ENCODE results near the gene HIGD1B. TPM values are rescaled to one million over a fixed set of nuclear protein-coding genes. Genes with fewer than 3 reads are reported as not detected.
A peak's percentile ranks its signal among the peaks of the same experiment; 100 is the strongest.
"Not testable (repeated sequence)": the region's sequence is repeated elsewhere in the genome, so short reads cannot be mapped to it uniquely, and the experiment has no call there.

HIGD1B gene
- 1 to 10 TPM in 1 of 2 donors, not detected in 1; 1.3 TPM for total RNA-seq
- long read RNA-seq, partial matches to known transcripts = 0 of 2 reads
- long read RNA-seq, other reads (novel, unspliced or antisense) = 1 of 2 reads

GRCh38 chr17:44847586-44847985 lies at the start of gene HIGD1B:
Gene HIGD1B, plus strand, starts transcription at chr17:44847883. Its CDS starts 270 bp downstream, at chr17:44848153.
- DNase-seq (no peak), ATAC-seq (no peak)
- intact Hi-C loops (cut with DNase I, micrococcal nuclease) = no loop called here

- no peak for ATAC-seq
- no peak for DNase-seq
- intact Hi-C loops (cut with DNase I, micrococcal nuclease) = no loop called here
Measured at GRCh38 chr17:44798356-44798755, 49.3 kb upstream of the HIGD1B start.

- DNase-seq (no peak), ATAC-seq (no peak)
- intact Hi-C loops (cut with DNase I, micrococcal nuclease) = no loop called here
Measured at GRCh38 chr17:44801880-44802279, 45.8 kb upstream of the HIGD1B start.

- intact Hi-C loops (cut with DNase I, micrococcal nuclease) = no loop called here
- peak in 1 of 2 donors; percentile 72 for DNase-seq
- ATAC-seq = no peak
Measured at GRCh38 chr17:44804302-44805089, 43.2 kb upstream of the HIGD1B start.

GRCh38 chr17:44807093-44807816 lies 40.4 kb upstream of the HIGD1B start:
- intact Hi-C loops (cut with DNase I, micrococcal nuclease) = no loop called here
- no peak for DNase-seq
- ATAC-seq = no peak

GRCh38 chr17:44807817-44808155 lies 39.9 kb upstream of the HIGD1B start:
- no peak for DNase-seq
- intact Hi-C loops (cut with DNase I, micrococcal nuclease) = no loop called here
- no peak for ATAC-seq

GRCh38 chr17:44808156-44808555 lies 39.5 kb upstream of the HIGD1B start:
- ATAC-seq (no peak), DNase-seq (no peak)
- intact Hi-C loops (cut with DNase I, micrococcal nuclease) = no loop called here

GRCh38 chr17:44808656-44809388 lies 38.9 kb upstream of the HIGD1B start:
- DNase-seq; ATAC-seq; intact Hi-C loops (cut with DNase I, micrococcal nuclease): not testable (repeated sequence)

- intact Hi-C loops (cut with DNase I, micrococcal nuclease) = no loop called here
- no peak for ATAC-seq
Measured at GRCh38 chr17:44812263-44812662, 35.4 kb upstream of the HIGD1B start.

GRCh38 chr17:44818508-44818907 lies 29.2 kb upstream of the HIGD1B start:
- intact Hi-C loops (cut with DNase I, micrococcal nuclease); DNase-seq; ATAC-seq: not testable (repeated sequence)

More at GRCh38 chr17:44812263-44812662, 35.4 kb upstream of the HIGD1B start:
- no peak for DNase-seq

GRCh38 chr17:44820631-44821212 lies 27.0 kb upstream of the HIGD1B start:
- ATAC-seq = no peak
- intact Hi-C loops (cut with DNase I, micrococcal nuclease) = no loop called here
- DNase-seq = no peak

- intact Hi-C loops (cut with DNase I, micrococcal nuclease); ATAC-seq: not testable (repeated sequence)
Measured at GRCh38 chr17:44825236-44825635, 22.4 kb upstream of the HIGD1B start.

GRCh38 chr17:44826123-44826790 lies 21.4 kb upstream of the HIGD1B start:
- DNase-seq (no peak), ATAC-seq (no peak)
- intact Hi-C loops (cut with DNase I, micrococcal nuclease) = no loop called here

More at GRCh38 chr17:44825236-44825635, 22.4 kb upstream of the HIGD1B start:
- not testable (repeated sequence) for DNase-seq

- DNase-seq (no peak), ATAC-seq (no peak)
- intact Hi-C loops (cut with DNase I, micrococcal nuclease) = no loop called here
Measured at GRCh38 chr17:44827863-44828262, 19.8 kb upstream of the HIGD1B start.

- ATAC-seq = no peak
- intact Hi-C loops (cut with DNase I, micrococcal nuclease) = no loop called here
- peak in 1 of 2 donors; percentile 9 for DNase-seq
Measured at GRCh38 chr17:44828919-44829522, 18.7 kb upstream of the HIGD1B start.

GRCh38 chr17:44829523-44830358 lies 17.9 kb upstream of the HIGD1B start, which contains the start of gene GJC1:
Gene GJC1, minus strand, starts transcription at chr17:44830287. Its CDS starts 24,470 bp downstream, at chr17:44805817.
- intact Hi-C loops (cut with DNase I, micrococcal nuclease) = no loop called here
- ATAC-seq (peak; percentile 23), DNase-seq (peak; percentile 14 to 43)
